HepG2 (cell line): ENCODE results near the gene FCER1G. TPM values are rescaled to one million over a fixed set of nuclear protein-coding genes. Genes with fewer than 3 reads are reported as not detected.
A peak's percentile ranks its signal among the peaks of the same experiment; 100 is the strongest.

Experiments used
- ATAC-seq: fragments of 200-7000 bp; cut with Tn5 transposase; 3 replicates; pipeline ENCODE4 v1.9.1; 2020; ENCODE audit warnings: mild to moderate bottlenecking, moderate library complexity
- BruUV-seq: library from RNA; stranded (reverse); fragments of 400-500 nt; replicated peaks from 2 replicates; lab custom pipeline; 2021; lab: Mats Ljungman, UMichigan
- CTCF ChIA-PET: fragments of 300-600 bp; formaldehyde crosslinking; extraction: SDS; loops from one replicate; lab custom pipeline; 2021; ENCODE audit warnings: low total read pairs, inconsistent platforms, low intra/inter-chr PET ratio; lab: Yijun Ruan, JAX
- POLR2A ChIA-PET: fragments of 350-600 bp; sonication (Branson Sonifier 250); formaldehyde crosslinking; loops from one replicate; lab custom pipeline; 2020; ENCODE audit warnings: antibody characterized with exemption, inconsistent platforms; lab: Yijun Ruan, JAX
- DNase-seq: peaks from one replicate; pipeline ENCODE4 v3.0.0-alpha.2; 2015; ENCODE audit warnings: low spot score
- FAIRE-seq: peaks from 3 replicates; lab custom pipeline; 2011; peaks lifted over from hg19 to GRCh38; lab: Jason Lieb, UNC
- H2AFZ ChIP-seq: one replicate; pipeline ENCODE4 v1.6.1; 2011; ENCODE audit warnings: low read length, inconsistent platforms
- H3K27ac ChIP-seq: fragments of 300-600 bp; 3 replicates; pipeline ENCODE4 v1.8.0; 2011; ENCODE audit warnings: mixed run types, mild to moderate bottlenecking, mixed read lengths, low read length, inconsistent platforms; ENCODE audit not compliant: insufficient read depth; ENCODE audit errors: extremely low read length
- H3K27me3 ChIP-seq, 2 experiments: fragments of 200-600 bp in 1 of 2; 2 replicates in 1 of 2; 3 replicates in 1 of 2; pipeline versions ENCODE4 v1.6.0 to v1.8.0; 2011; ENCODE audit warnings: low read length in 2 of 2, mild to moderate bottlenecking in 2 of 2, moderate library complexity in 2 of 2, inconsistent platforms in 1 of 2; ENCODE audit not compliant: insufficient read depth in 2 of 2, control insufficient read depth in 1 of 2
- H3K36me3 ChIP-seq, 2 experiments: fragments of 200-600 bp in 1 of 2; replicated peaks in 1 of 2; 2 replicates in 1 of 2; 3 replicates in 1 of 2; pipeline versions ENCODE4 v1.5.1 to v1.8.0; 2011; ENCODE audit warnings: low read length in 2 of 2, inconsistent platforms in 1 of 2; ENCODE audit not compliant: insufficient read depth in 2 of 2, control insufficient read depth in 1 of 2
- H3K4me1 ChIP-seq: 2 replicates; pipeline ENCODE4 v1.5.1; 2012; ENCODE audit warnings: low read length, inconsistent platforms; ENCODE audit not compliant: insufficient read depth
- H3K4me2 ChIP-seq: 2 replicates; pipeline ENCODE4 v1.6.0; 2011; ENCODE audit warnings: low read depth, low read length, inconsistent platforms
- H3K4me3 ChIP-seq, 3 experiments: fragments of 200-600 bp in 1 of 3; sonication (generic), shearing (Covaris generic) in 1 of 3; replicated peaks in 1 of 3; 2 replicates each; pipeline ENCODE4 v1.5.1; 2011 to 2016; ENCODE audit warnings: low read length in 3 of 3, inconsistent platforms in 2 of 3, low read depth in 2 of 3, mild to moderate bottlenecking in 2 of 3, control low read depth in 1 of 3, mixed read lengths in 1 of 3; ENCODE audit not compliant: insufficient read depth in 1 of 3
- H3K79me2 ChIP-seq: one replicate; pipeline ENCODE4 v1.6.1; 2011; ENCODE audit warnings: low read length, inconsistent platforms; ENCODE audit not compliant: insufficient read depth
- H3K9ac ChIP-seq: 2 replicates; pipeline ENCODE4 v1.6.0; 2011; ENCODE audit warnings: mild to moderate bottlenecking, low read depth, low read length, inconsistent platforms; ENCODE audit not compliant: insufficient read depth
- H3K9me3 ChIP-seq: 2 replicates; pipeline ENCODE4 v1.5.1; 2012; ENCODE audit warnings: mild to moderate bottlenecking, low read length
- H4K20me1 ChIP-seq: 2 replicates; pipeline ENCODE4 v1.6.0; 2011; ENCODE audit warnings: inconsistent platforms, mild to moderate bottlenecking, low read length, moderate library complexity; ENCODE audit not compliant: insufficient read depth
- ARNT2 ChIP-seq: sonication (generic); formaldehyde crosslinking; IDR thresholded peaks from 2 replicates; pipeline ENCODE4 v1.8.0; 2022; ENCODE audit warnings: mild to moderate bottlenecking, low read depth, missing genetic modification reagents, moderate library complexity
- E2F2 ChIP-seq: sonication (generic); formaldehyde crosslinking; IDR thresholded peaks from 2 replicates; pipeline ENCODE4 v1.4.0; 2020; ENCODE audit warnings: missing genetic modification reagents, borderline replicate concordance
- NKX3-1 ChIP-seq: sonication (generic); formaldehyde crosslinking; IDR thresholded peaks from 2 replicates; pipeline ENCODE4 v1.5.0; 2020; ENCODE audit warnings: missing genetic modification reagents
- ONECUT2 ChIP-seq: sonication (generic); formaldehyde crosslinking; IDR thresholded peaks from 2 replicates; pipeline ENCODE4 v1.4.0; 2020; ENCODE audit warnings: missing genetic modification reagents
- RBFOX2 ChIP-seq: fragments of 200-400 bp; formaldehyde crosslinking; IDR thresholded peaks from 2 replicates; pipeline ENCODE4 v1.6.1; 2017; ENCODE audit warnings: low read depth, mild to moderate bottlenecking, low read length
- SSRP1 ChIP-seq: IDR thresholded peaks from 2 replicates; pipeline ENCODE4 v1.6.1; 2016; ENCODE audit warnings: control low read depth
- TEAD3 ChIP-seq: optimal IDR thresholded peaks from 2 replicates; pipeline ENCODE3; 2016; ENCODE audit warnings: borderline replicate concordance
- THAP9 ChIP-seq: sonication (generic); formaldehyde crosslinking; IDR thresholded peaks from 2 replicates; pipeline ENCODE4; 2020; ENCODE audit warnings: missing genetic modification reagents, mild to moderate bottlenecking, borderline replicate concordance
- YY1 ChIP-seq: IDR thresholded peaks from 2 replicates; pipeline ENCODE4 v1.6.1; 2011; ENCODE audit warnings: low read length, low read depth, moderate library complexity, mild to moderate bottlenecking; ENCODE audit not compliant: insufficient read depth, insufficient replicate concordance
- ZC3H4 ChIP-seq: sonication (generic); formaldehyde crosslinking; IDR thresholded peaks from 2 replicates; pipeline ENCODE4 v1.4.0; 2020; ENCODE audit warnings: missing genetic modification reagents, borderline replicate concordance
- ZNF253 ChIP-seq: sonication (generic); formaldehyde crosslinking; IDR thresholded peaks from 2 replicates; pipeline ENCODE4 v1.8.0; 2022; ENCODE audit warnings: mild to moderate bottlenecking, missing genetic modification reagents, borderline replicate concordance
- ZNF570 ChIP-seq: sonication (generic); formaldehyde crosslinking; IDR thresholded peaks from 2 replicates; pipeline ENCODE4 v1.4.0; 2020; ENCODE audit warnings: mild to moderate bottlenecking, missing genetic modification reagents, borderline replicate concordance
- ZNF598 ChIP-seq: sonication (generic); formaldehyde crosslinking; IDR thresholded peaks from 2 replicates; pipeline ENCODE4 v1.5.1; 2020; ENCODE audit warnings: mild to moderate bottlenecking, missing genetic modification reagents, borderline replicate concordance
- ZSCAN20 ChIP-seq: sonication (generic); formaldehyde crosslinking; IDR thresholded peaks from 2 replicates; pipeline ENCODE4 v1.4.0; 2020; ENCODE audit warnings: missing genetic modification reagents, mild to moderate bottlenecking, borderline replicate concordance
- ZSCAN29 ChIP-seq: sonication (generic); formaldehyde crosslinking; conservative IDR thresholded peaks from 2 replicates; pipeline ENCODE4 v1.4.0; 2020; ENCODE audit warnings: mild to moderate bottlenecking, missing genetic modification reagents
- WGBS: methylation state at CpG from one replicate; pipeline ENCODE4 v1.1.6; 2017; ENCODE audit warnings: low lambda C conversion rate; 5-methylcytosine and 5-hydroxymethylcytosine counted together
- in situ Hi-C: cut with HindIII; loops from 2 replicates; pipeline ENCODE4 v1.10.0; 2017; ENCODE audit warnings: low pct_unique_long_range_greater_than_20kb; ENCODE audit not compliant: extremely low pct_ligation_motif_present
- intact Hi-C: fragments of 100-400 bp; cut with micrococcal nuclease; formaldehyde crosslinking; loops from one replicate; pipeline ENCODE4 v1.10.0; 2022; ENCODE audit not compliant: unreplicated experiment
- polyA plus RNA-seq, 8 experiments: library from polyadenylated mRNA; depleted of rRNA in 3 of 8; stranded (reverse) in 7 of 8; unstranded in 1 of 8; fragments of >200 nt; fragmentation: Illumina TruSeq in 4 of 8; extraction: Trizol in 4 of 8; gene quantifications; 2 replicates each; pipeline versions ENCODE4 v1.2.1 to v1.2.3, GENCODE V29; 2011 to 2016; ENCODE audit warnings: low read depth in 4 of 8, missing spikeins in 1 of 8, mixed read lengths in 1 of 8; ENCODE audit not compliant: insufficient read depth in 1 of 8
- total RNA-seq, 5 experiments: library from RNA; depleted of rRNA; stranded (reverse); fragments of >200 nt; fragmentation: Illumina TruSeq; extraction: Trizol; gene quantifications; 2 replicates each; pipeline ENCODE4 v1.2.3, GENCODE V29; 2016; ENCODE audit warnings: low read depth in 1 of 5
- TF ChIP-seq, protein P1 (sequence below): sonication (generic); formaldehyde crosslinking; IDR thresholded peaks from 2 replicates; pipeline ENCODE4 v1.9.0; 2021; ENCODE audit warnings: missing genetic modification reagents, mild to moderate bottlenecking, borderline replicate concordance

The FCER1G gene
- total and polyA plus RNA-seq, 2 of the 13 experiments (the other 11 are each of a cell fraction or from before 2014, with no cell fraction given) = 1.3 to 6.4 TPM

DNA sequence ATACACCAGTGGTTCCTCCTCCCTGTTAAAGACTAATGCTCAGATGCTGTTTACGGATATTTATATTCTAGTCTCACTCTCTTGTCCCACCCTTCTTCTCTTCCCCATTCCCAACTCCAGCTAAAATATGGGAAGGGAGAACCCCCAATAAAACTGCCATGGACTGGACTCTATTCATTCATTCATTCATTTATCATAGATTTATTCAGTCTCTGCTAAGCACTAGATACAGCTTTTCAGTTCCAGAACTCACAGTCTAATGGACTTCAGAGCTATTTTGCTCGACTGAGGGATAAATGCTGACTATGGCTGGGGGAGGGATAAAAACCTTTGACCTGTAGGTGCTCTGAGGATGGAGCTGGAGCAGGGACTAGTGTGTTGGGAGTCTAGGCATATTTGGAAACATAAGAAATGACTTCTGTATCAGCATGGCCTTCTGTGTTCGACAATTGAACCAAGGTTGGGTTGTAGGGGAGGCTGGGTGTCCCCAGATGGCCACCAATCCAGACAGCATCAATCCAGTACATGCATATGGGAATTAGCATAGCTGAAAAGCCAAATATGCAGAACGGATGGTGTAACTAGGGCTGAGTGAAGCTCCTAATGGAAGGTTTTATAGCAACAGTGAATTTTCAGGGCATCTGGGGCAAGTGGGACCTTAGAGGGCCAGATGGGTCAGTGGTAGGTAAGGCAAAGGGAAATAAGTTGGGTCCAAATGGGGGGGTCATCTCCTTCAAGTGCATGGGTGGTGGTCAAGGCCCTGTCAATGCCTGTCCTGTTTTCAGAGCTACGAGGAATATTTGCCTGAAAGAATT, 4.2 kb downstream of the FCER1G start (continued):
- no peak for TF ChIP-seq ZSCAN29
- TF ChIP-seq NKX3-1 (CRISPR knock-in tag) = no peak
- TF ChIP-seq E2F2 = no peak
- no peak for TF ChIP-seq ZNF598
- TF ChIP-seq THAP9 = no peak
- no peak for TF ChIP-seq ZC3H4 (CRISPR knock-in tag)

DNA sequence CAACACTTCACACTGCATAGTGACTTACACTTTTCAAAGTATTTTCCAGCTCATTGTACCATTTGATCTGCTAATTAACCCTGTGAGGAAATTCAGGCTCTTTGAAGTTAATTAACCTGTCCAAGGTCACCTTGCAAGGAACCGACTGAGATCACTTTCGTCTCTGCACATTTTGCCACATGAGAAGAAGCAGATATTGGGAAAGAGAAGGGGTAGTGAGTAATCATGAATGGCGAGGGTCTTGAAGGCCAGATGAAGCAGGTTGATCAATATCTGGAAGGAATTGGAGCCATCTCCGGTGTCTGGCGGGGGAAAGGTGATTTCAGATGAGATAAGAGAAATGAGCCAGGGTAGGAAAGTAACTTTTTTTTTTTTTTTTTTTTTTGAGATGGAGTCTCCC, 4.9 kb downstream of the FCER1G start:
- peaks cover 77% of the 10 kb centered on the region for H3K4me1 ChIP-seq
- ChIA-PET CTCF (no interaction called here), POLR2A (interaction anchor here (0.8 to 12.5 kb wide), 12 partner anchors 10 to 170 kb away, joined by 3 to 357 read pairs (median 8); partner anchors contain the start of genes ADAMTS4, DEDD, NDUFS2 and NR1I3)
- peak overlapping the region; percentile 87 for H3K4me2 ChIP-seq
- peak overlapping the region; percentile 25 to 35 (median 33) for H3K4me3 ChIP-seq
- peak overlapping the region; percentile 40 for H3K9ac ChIP-seq
- in situ Hi-C loops = loop anchor here (10.0 kb wide), 1 partner anchor 165 kb away; no protein-coding TSS in a partner anchor
- BruUV-seq = no TSS peak
- H3K79me2 ChIP-seq = peaks cover 23% of the 10 kb centered on the region
- ATAC-seq (no peak), FAIRE-seq (peak; percentile 26), DNase-seq (no peak)
- H3K9me3 ChIP-seq = no peaks in the 10 kb centered on the region
- H3K27ac ChIP-seq = peak overlapping the region; percentile 99
- peaks cover 11% of the 10 kb centered on the region for H4K20me1 ChIP-seq
- intact Hi-C loops = no loop called here
- WGBS = 3% methylated on average over 5 of the region's 5 CpGs
- H3K36me3 ChIP-seq = peaks cover 1 to 14% of the 10 kb centered on the region in 2 experiments; a peak in 3 of 5 replicates
- H2AFZ ChIP-seq = no peak overlapping the region
- H3K27me3 ChIP-seq = no peaks in the 10 kb centered on the region; a peak in 1 of 5 replicates
- TF ChIP-seq SSRP1 (CRISPR knock-in tag) (peak; percentile 17; the same call in 1 of the 2 replicates), YY1 (peak; percentile 25), RBFOX2 (peak; percentile 78), ARNT2 (CRISPR knock-in tag) (peak; percentile 45; the same call in 1 of the 2 replicates), ZSCAN20 (CRISPR knock-in tag) (no peak), ZNF570 (CRISPR knock-in tag) (no peak), TEAD3 (no peak), ONECUT2 (CRISPR knock-in tag) (peak; percentile 42; the same call in 1 of the 2 replicates), ZNF253 (CRISPR knock-in tag) (no peak)
- TF ChIP-seq, protein P1, sequence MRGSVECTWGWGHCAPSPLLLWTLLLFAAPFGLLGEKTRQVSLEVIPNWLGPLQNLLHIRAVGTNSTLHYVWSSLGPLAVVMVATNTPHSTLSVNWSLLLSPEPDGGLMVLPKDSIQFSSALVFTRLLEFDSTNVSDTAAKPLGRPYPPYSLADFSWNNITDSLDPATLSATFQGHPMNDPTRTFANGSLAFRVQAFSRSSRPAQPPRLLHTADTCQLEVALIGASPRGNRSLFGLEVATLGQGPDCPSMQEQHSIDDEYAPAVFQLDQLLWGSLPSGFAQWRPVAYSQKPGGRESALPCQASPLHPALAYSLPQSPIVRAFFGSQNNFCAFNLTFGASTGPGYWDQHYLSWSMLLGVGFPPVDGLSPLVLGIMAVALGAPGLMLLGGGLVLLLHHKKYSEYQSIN (CRISPR knock-in tag) = no peak
